ENCODE measurements around the gene RUNX3.

- no peak for TF ChIP-seq CTCF (IDR thresholded peaks at IDR 0.05)
- TF ChIP-seq POLR2AphosphoS5 (IDR thresholded peaks at IDR 0.05), result no peak
- no peak for TF ChIP-seq POLR2A (IDR thresholded peaks at IDR 0.05)
These were observed 4.5 kb upstream of the RUNX3 start for GRCh38 chr1:24934310-24935195.

Measured in sigmoid colon (tissue), 4 donors.